Stimulated activated CD4-positive, alpha-beta T cell treated with anti-CD3 and anti-CD28 coated beads, Interleukin-15, amount 100 ng/mL, for 1 hour (primary cell): ENCODE measurements around the gene ADAT3.

Experiments used
- DNase-seq, 2 donors: peaks; one replicate each; pipeline ENCODE4 v3.0.0-alpha.2; 2020; ENCODE audit warnings: low read depth in 1 of 2, low spot score in 1 of 2

ADAT3 gene

GRCh38 chr19:1936916-1937610 is 31.9 kb downstream of the ADAT3 start:
- DNase-seq: no peak

DNA sequence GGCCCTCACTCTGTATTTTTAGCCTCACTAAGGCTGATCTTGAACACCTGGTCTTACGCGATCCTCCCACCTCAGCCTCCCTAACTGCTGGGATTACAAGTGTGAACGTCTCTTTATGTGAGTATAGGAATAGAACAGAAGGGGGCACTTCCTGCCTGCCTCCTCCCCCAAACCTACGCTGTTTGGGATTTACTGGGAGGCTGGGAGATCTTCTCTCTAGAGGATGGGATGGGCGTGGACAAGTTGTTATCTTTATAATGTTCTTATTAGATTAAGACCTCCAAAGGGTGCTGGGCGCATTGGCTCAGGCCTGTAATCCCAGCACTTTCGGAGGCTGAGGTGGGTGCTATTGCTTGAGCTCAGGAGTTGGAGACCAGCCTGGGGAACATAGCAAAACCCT is 32.9 kb downstream of the ADAT3 start:
- DNase-seq: no peak

DNA sequence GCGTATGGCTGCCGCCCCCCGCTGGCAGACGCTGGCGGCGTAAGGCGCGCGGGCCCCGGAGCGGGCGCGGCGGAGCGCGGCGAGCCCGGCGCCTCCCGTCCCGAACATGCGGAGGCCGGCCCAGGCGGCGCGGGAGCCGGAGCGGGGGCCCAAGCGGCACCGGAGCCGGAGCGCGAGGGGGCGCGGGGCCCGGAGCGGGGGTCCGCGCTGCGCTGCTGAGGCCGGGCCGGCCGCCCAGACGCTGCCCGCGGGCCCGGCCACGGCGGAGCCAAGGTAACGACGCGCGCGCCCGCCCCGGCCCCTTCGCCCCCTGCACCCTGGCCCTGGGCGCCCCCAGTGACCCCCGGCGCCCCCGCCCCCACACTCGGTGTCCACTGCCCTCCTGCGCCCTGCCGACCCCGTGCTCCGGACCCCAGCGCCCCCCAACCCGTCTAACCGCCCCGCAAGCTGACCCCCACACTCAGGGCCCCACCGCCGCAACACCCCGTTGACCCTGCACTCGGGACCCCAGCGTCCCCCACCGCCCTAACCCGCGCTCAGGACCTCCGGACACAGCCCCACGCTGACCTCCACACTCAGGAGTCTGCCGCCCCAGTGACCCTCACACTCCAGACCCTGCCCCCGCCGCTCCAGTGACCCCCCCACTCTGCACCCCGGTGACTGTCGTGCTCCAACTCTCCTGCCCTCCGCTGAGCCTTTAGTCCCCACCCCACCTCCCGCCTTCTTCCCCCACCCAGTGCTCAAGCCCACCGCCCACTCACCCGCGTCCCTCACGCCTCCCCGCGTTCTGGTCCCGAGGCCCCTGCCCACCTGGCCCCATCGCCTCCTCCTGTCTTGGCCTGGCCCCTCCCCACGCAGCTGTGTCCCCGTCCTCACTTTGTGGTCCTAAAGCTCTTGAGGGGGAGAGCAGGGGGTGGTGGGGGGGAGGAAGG is 36.2 kb downstream of the ADAT3 start, which contains the start of gene CSNK1G2:
Gene CSNK1G2, plus strand, starts transcription at position 27 of the 932 bp plus-strand sequence. CDS start 28,601 bp downstream, outside the sequence.
- no peak for DNase-seq

GRCh38 chr19:1942078-1942933 is 37.1 kb downstream of the ADAT3 start:
- DNase-seq: peak; percentile 38 to 56

DNA sequence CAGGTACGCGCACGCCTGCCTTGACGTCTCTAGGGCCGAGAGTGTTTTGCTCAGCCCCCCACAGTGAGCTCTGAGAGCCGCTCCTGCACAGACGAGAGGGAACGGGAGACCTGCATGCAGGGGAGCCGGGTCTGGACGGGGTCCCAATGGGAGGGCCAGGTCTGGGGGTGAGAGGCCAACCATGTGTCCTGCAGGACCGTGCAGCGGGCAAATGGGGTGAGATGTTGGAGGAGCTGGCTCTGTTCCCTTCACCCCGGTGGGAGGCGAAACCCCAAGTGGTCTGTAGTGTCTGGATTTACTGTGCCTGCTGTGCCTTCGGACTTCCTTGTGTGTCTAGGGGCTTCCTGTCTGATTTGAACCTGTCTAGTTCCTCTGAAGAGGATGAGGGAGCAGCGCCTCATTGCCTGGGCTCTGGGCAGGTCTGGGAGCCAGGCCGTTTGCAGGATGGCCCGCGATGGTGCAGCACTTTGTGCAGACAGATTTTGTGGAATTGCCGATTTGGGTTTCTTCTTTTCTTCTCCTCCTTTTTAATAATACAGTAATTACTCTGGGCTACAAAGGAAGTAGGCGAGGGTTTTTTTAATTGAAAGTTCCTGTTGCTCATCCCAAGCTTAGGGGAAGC is 37.8 kb downstream of the ADAT3 start:
- DNase-seq: no peak

- DNase-seq: no peak
Measured at GRCh38 chr19:1943661-1944087, 38.5 kb downstream of the ADAT3 start.

DNA sequence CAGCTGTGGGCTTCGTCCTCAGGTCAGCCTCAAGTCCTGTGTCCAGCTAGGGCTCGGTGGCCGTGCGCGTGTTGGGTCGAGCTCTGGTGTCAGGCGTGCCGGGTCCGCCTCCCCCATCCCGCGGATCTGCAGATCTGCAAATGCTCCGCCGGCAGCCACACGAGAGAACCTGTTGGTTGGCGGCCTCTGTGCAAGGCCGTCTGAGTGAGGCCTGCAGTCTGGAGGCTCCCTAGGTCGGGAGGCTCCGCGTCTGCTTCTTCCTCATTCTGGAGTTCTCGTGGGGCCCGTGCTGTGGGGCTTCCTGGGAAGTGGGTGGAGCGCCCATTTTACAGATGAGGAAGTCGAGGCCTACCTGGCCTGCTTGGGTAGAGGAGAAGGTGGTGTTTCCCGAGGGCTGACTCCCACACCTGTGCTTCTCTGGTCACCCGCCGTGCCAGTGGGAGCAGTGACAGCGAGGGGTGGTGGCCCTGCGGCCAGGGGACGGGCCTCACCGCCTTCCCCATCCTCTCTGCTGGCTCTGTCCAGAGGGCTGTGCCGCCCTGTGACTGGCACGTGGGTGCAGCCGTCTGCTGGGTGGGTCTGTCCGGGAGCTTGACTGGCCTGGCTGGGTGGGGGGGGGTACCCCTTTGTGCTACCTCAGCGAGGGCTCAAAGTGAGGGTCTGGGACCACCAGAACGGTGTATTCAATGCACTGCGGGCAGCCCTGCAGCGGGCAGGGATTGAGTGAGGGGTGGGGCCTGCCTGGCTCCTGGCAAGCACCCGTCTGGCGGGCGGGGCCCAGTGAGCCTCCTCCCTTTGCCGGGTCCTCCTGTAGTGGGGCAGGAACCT is 39.1 kb downstream of the ADAT3 start:
- DNase-seq: no peak

DNA sequence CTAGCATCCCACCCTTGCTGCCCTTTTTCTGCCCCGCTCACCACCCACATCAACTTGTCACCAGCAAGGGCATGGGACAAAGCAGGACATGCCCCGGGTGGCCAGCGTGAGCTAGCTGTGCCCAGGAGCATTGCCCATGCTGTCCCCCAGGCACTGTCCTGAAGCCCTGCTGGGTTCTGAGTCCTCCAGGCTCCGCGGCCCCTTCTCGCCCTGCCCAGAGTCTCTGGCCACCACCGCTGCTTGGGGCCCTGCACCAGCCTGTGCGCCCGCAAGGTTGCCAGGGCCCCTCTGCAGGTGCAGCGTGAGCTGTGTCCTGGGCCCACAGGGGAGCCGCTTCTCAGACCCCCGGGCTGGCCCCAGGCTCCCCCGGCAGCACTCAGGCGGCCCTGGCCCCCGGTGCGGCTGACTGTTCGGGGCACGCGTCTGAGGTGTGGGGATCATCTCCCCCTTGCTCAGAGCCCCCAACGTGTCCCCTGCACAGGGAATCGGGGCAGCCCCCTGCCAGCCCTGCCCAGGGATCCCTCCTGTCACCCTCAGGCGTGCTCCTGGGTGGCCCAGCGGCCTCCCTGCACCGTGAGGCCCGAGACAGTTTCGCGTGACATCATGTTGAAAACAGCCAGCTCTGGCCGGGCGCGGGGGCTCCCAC is 39.8 kb downstream of the ADAT3 start:
- no peak for DNase-seq

- DNase-seq: no peak
Measured at GRCh38 chr19:1945899-1946298, 40.7 kb downstream of the ADAT3 start.

- no peak for DNase-seq
Measured at GRCh38 chr19:1947651-1948209, 42.5 kb downstream of the ADAT3 start.

- DNase-seq: no peak
Measured at GRCh38 chr19:1949304-1950101, 44.3 kb downstream of the ADAT3 start.

GRCh38 chr19:1950640-1951039 is 45.4 kb downstream of the ADAT3 start:
- no peak for DNase-seq

GRCh38 chr19:1952635-1953034 is 47.4 kb downstream of the ADAT3 start:
- no peak for DNase-seq

DNA sequence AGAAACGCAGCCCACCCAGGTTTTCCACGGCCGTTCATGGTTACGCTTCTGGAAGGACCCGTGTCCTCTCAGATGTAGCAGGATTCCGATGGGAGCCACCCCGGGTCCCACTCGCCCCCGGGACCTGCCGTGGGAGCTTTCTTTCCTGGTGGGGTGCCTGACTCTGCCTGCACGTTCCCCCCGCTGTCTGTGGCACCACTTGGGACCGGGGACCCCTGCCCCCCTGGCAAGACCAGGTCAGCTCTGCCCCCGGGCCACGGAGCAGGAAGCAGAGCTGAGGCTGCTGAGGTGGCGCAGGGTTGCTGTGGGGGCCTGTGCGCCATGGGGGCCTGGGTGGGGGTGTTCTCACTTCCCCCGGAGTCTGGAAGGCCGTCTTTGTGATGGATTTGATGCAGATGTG is 47.8 kb downstream of the ADAT3 start:
- DNase-seq: no peak

DNA sequence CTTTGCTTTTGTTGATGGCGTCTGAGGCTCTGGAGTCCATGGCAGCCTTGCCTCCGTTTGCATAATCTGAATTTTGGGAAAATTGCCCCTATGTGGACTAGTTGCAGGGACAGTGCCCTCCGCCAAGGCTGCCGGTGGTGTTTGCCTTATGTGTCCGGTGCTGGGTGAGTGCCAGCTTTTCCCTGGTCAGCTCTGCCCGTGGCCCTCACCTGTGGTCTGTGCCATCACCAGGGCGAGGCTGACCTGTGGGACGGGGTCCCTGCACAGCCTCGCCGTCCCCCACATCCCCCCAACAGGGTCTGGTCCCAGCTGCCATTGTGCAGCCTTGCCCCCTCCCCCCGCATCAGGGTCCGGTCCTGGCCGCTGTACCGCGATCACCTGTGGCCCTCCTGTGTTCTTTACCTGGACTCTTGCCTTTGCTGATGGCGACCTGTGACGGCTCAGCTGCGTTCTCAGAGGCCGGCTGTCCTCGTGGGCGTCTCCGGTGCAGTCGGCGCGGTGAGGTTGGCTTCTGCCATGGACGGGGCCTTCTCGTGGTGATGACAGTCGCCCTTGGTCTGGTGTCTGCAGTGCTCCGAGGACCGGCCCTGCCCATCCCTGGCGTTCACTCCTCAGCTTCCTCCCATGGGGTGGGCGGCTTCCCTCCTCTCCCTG is 48.4 kb downstream of the ADAT3 start:
- no peak for DNase-seq

GRCh38 chr19:1954532-1954933 is 49.3 kb downstream of the ADAT3 start:
- DNase-seq: no peak

GRCh38 chr19:1955171-1956121 is 50.2 kb downstream of the ADAT3 start:
- DNase-seq: no peak
